Neural cell (in vitro differentiated cells): ENCODE measurements around the gene ZNF536. TPM values are rescaled to one million over a fixed set of nuclear protein-coding genes. Genes with fewer than 3 reads are reported as not detected.

Experiments used
- H2AFZ ChIP-seq: fragments of 200-600, 300-800 bp; sonication (generic), shearing (Covaris generic); 2 replicates; pipeline ENCODE4 v1.6.0; 2014; ENCODE audit warnings: low read depth, mild to moderate bottlenecking, antibody characterized with exemption, low read length, moderate library complexity
- H3F3A ChIP-seq: fragments of 200-600 bp; shearing (Covaris generic); 2 replicates; pipeline ENCODE4 v1.6.1; 2016; ENCODE audit warnings: mild to moderate bottlenecking, moderate library complexity, mixed read lengths, antibody characterized with exemption, low read length; ENCODE audit not compliant: insufficient read depth, poor library complexity, severe bottlenecking
- H3K27ac ChIP-seq: fragments of 200-600, 300-800 bp; sonication (generic), shearing (Covaris generic); 2 replicates; pipeline ENCODE4 v1.5.1; 2014; ENCODE audit warnings: mild to moderate bottlenecking, low read length, moderate library complexity
- H3K27me3 ChIP-seq: fragments of 300-800, 200-600 bp; sonication (generic), shearing (Covaris generic); 2 replicates; pipeline ENCODE4 v1.6.0; 2014; ENCODE audit warnings: mild to moderate bottlenecking, low read depth, low read length, moderate library complexity; ENCODE audit not compliant: insufficient read depth
- H3K36me3 ChIP-seq: fragments of 300-800, 200-600 bp; sonication (generic), shearing (Covaris generic); 2 replicates; pipeline ENCODE4 v1.5.1; 2014; ENCODE audit warnings: mild to moderate bottlenecking, antibody characterized with exemption, low read length, moderate library complexity; ENCODE audit not compliant: insufficient read depth
- H3K4me2 ChIP-seq: fragments of 300-800, 200-600 bp; sonication (generic), shearing (Covaris generic); 2 replicates; pipeline ENCODE4 v1.6.0; 2014; ENCODE audit warnings: mild to moderate bottlenecking, low read length
- H3K4me3 ChIP-seq: fragments of 300-800, 200-600 bp; sonication (generic), shearing (Covaris generic); 2 replicates; pipeline ENCODE4 v1.5.1; 2014; ENCODE audit warnings: mild to moderate bottlenecking, low read length, moderate library complexity
- H3K79me2 ChIP-seq: fragments of 200-600 bp; shearing (Covaris generic); replicated peaks from 2 replicates; pipeline ENCODE4 v1.6.0; 2014; ENCODE audit warnings: mild to moderate bottlenecking, low read length, moderate library complexity; ENCODE audit not compliant: insufficient read depth
- H3K9ac ChIP-seq: fragments of 300-800, 200-600 bp; sonication (generic), shearing (Covaris generic); 2 replicates; pipeline ENCODE4 v1.6.1; 2016; ENCODE audit warnings: mild to moderate bottlenecking, low read length, mixed read lengths
- H3K9me2 ChIP-seq: fragments of 200-600 bp; shearing (Covaris generic); 2 replicates; pipeline ENCODE4 v1.6.1; 2016; ENCODE audit warnings: mild to moderate bottlenecking, low read length, mixed read lengths; ENCODE audit not compliant: insufficient read depth
- H3K9me3 ChIP-seq: fragments of 200-600, 300-800 bp; sonication (generic), shearing (Covaris generic); 2 replicates; pipeline ENCODE4 v1.6.1; 2016; ENCODE audit warnings: mild to moderate bottlenecking, mixed run types, low read length, moderate library complexity, mixed read lengths
- H4K20me1 ChIP-seq: fragments of 200-600 bp; shearing (Covaris generic); 2 replicates; pipeline ENCODE4 v1.6.1; 2016; ENCODE audit warnings: mild to moderate bottlenecking, mixed run types; ENCODE audit not compliant: insufficient read depth
- EP300 ChIP-seq: fragments of 450-650 bp; conservative IDR thresholded peaks from 2 replicates; pipeline ENCODE4 v1.6.1; 2014; ENCODE audit warnings: antibody characterized with exemption, mild to moderate bottlenecking, moderate library complexity; ENCODE audit not compliant: poor library complexity, severe bottlenecking
- EZH2 ChIP-seq: fragments of 200-600, 300-800 bp; shearing (Covaris generic), sonication (generic); IDR thresholded peaks from 2 replicates; pipeline ENCODE4 v1.6.1; 2014; ENCODE audit warnings: antibody characterized with exemption, low read length, borderline replicate concordance, mild to moderate bottlenecking; ENCODE audit not compliant: insufficient read depth, poor library complexity, severe bottlenecking
- MXI1 ChIP-seq: fragments of 450-650 bp; conservative IDR thresholded peaks from 2 replicates; pipeline ENCODE4 v1.6.1; 2014; ENCODE audit warnings: antibody characterized with exemption, mild to moderate bottlenecking; ENCODE audit not compliant: poor library complexity, severe bottlenecking
- POLR2AphosphoS5 ChIP-seq: IDR thresholded peaks from 2 replicates; pipeline ENCODE4 v1.6.1; 2012
- RAD21 ChIP-seq: fragments of 450-650 bp; conservative IDR thresholded peaks from 2 replicates; pipeline ENCODE4 v1.6.1; 2014; ENCODE audit warnings: antibody characterized with exemption, mild to moderate bottlenecking, moderate library complexity
- SMC3 ChIP-seq: fragments of 450-650 bp; conservative IDR thresholded peaks from 2 replicates; pipeline ENCODE4 v1.6.1; 2014; ENCODE audit warnings: antibody characterized with exemption, mild to moderate bottlenecking, moderate library complexity; ENCODE audit not compliant: poor library complexity
- TAF1 ChIP-seq: IDR thresholded peaks from 2 replicates; pipeline ENCODE4 v1.6.1; 2012; ENCODE audit warnings: low read depth
- polyA plus RNA-seq: library from polyadenylated mRNA; depleted of rRNA; stranded (reverse); fragments of >200 nt; gene quantifications from 2 replicates; pipeline ENCODE4 v1.2.3, GENCODE V29; 2014
- TF ChIP-seq, protein P1 (sequence below): fragments of 450-650 bp; IDR thresholded peaks from 2 replicates; pipeline ENCODE4 v1.5.1; 2014; ENCODE audit warnings: antibody characterized with exemption, mild to moderate bottlenecking, moderate library complexity; ENCODE audit not compliant: poor library complexity, severe bottlenecking
- TF ChIP-seq, protein P2 (sequence below): IDR thresholded peaks from 2 replicates; pipeline ENCODE4 v1.6.1; 2012; ENCODE audit warnings: borderline replicate concordance

Gene ZNF536
- polyA plus RNA-seq, 1 donor from 2014 or later, result 13.9 TPM

DNA sequence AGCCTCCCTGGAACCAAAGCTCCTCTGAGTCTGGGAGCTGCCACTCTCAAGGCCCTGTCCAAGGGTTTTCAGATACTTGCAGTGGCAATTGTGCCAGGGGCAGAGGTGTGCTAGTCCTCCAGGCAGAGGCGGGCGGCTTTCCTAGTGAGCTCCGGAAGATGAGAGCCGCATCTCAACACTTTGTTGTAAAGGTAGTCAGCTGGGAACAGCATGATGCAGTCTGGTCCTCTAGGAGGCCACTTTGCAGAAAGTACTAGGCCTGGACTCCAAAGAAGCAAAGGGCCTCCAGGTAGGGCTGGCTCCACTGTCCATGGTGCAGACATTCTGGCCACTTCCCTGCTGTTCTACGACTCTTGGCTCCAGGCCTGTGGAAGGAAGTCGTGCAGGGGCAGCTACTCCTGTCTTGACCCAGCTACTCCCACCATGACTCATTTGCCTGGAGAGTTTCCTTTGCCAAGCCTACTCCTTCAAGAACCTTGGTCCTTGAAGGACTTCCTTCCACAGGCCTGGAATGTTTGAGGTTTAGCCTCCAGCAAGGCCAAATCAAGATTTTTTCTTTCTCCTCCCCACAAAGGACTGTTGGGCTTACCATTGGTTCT, 9.9 kb upstream of the ZNF536 start:
- Histone ChIP-seq H3F3A (no peaks in the 10 kb centered on the region), H3K4me2 (no peak overlapping the region), H3K9me2 (no peaks in the 10 kb centered on the region), H3K36me3 (no peaks in the 10 kb centered on the region), H3K9me3 (no peaks in the 10 kb centered on the region), H3K79me2 (no peaks in the 10 kb centered on the region), H4K20me1 (no peaks in the 10 kb centered on the region), H3K9ac (no peak overlapping the region), H3K4me3 (no peak overlapping the region), H3K27me3 (no peaks in the 10 kb centered on the region), H2AFZ (no peak overlapping the region), H3K27ac (no peak overlapping the region)
- TF ChIP-seq SMC3 (no peak), EP300 (no peak), RAD21 (no peak), MXI1 (no peak), EZH2 (no peak), TAF1 (no peak), POLR2AphosphoS5 (no peak)
- TF ChIP-seq, protein P1, sequence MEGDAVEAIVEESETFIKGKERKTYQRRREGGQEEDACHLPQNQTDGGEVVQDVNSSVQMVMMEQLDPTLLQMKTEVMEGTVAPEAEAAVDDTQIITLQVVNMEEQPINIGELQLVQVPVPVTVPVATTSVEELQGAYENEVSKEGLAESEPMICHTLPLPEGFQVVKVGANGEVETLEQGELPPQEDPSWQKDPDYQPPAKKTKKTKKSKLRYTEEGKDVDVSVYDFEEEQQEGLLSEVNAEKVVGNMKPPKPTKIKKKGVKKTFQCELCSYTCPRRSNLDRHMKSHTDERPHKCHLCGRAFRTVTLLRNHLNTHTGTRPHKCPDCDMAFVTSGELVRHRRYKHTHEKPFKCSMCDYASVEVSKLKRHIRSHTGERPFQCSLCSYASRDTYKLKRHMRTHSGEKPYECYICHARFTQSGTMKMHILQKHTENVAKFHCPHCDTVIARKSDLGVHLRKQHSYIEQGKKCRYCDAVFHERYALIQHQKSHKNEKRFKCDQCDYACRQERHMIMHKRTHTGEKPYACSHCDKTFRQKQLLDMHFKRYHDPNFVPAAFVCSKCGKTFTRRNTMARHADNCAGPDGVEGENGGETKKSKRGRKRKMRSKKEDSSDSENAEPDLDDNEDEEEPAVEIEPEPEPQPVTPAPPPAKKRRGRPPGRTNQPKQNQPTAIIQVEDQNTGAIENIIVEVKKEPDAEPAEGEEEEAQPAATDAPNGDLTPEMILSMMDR, result no peak
- TF ChIP-seq, protein P2, sequence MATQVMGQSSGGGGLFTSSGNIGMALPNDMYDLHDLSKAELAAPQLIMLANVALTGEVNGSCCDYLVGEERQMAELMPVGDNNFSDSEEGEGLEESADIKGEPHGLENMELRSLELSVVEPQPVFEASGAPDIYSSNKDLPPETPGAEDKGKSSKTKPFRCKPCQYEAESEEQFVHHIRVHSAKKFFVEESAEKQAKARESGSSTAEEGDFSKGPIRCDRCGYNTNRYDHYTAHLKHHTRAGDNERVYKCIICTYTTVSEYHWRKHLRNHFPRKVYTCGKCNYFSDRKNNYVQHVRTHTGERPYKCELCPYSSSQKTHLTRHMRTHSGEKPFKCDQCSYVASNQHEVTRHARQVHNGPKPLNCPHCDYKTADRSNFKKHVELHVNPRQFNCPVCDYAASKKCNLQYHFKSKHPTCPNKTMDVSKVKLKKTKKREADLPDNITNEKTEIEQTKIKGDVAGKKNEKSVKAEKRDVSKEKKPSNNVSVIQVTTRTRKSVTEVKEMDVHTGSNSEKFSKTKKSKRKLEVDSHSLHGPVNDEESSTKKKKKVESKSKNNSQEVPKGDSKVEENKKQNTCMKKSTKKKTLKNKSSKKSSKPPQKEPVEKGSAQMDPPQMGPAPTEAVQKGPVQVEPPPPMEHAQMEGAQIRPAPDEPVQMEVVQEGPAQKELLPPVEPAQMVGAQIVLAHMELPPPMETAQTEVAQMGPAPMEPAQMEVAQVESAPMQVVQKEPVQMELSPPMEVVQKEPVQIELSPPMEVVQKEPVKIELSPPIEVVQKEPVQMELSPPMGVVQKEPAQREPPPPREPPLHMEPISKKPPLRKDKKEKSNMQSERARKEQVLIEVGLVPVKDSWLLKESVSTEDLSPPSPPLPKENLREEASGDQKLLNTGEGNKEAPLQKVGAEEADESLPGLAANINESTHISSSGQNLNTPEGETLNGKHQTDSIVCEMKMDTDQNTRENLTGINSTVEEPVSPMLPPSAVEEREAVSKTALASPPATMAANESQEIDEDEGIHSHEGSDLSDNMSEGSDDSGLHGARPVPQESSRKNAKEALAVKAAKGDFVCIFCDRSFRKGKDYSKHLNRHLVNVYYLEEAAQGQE, result no peak

DNA sequence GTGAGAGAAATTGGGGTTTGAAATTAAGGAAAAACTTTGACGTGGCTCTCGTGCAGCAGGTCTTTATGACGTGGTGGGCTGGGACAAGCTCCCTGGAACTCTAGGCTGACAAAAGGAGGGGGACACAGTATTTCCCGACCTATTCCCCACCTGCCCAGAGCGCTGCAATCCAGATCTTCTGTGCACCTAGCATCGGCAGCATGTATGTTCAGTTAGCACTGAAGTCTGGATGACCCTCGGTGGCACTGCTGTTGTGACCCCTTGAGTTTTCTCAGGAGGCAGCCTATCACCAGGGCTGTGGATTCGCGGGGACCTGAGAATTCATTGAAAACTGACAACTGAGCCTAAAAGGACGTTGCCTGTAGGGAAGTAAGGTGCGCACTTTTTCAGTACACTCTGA, 9.1 kb upstream of the ZNF536 start:
- Histone ChIP-seq H3K4me3 (no peak overlapping the region), H3K9ac (no peak overlapping the region), H3K36me3 (no peaks in the 10 kb centered on the region), H2AFZ (no peak overlapping the region), H3K9me3 (no peaks in the 10 kb centered on the region), H3K4me2 (no peak overlapping the region), H4K20me1 (no peaks in the 10 kb centered on the region), H3K27me3 (no peaks in the 10 kb centered on the region), H3K79me2 (no peaks in the 10 kb centered on the region), H3K9me2 (no peaks in the 10 kb centered on the region), H3K27ac (no peak overlapping the region), H3F3A (no peaks in the 10 kb centered on the region)
- TF ChIP-seq, protein P2, result no peak
- no peak for TF ChIP-seq SMC3
- TF ChIP-seq EZH2, result no peak
- no peak for TF ChIP-seq MXI1
- TF ChIP-seq RAD21, result no peak
- no peak for TF ChIP-seq TAF1
- TF ChIP-seq, protein P1, result no peak
- no peak for TF ChIP-seq POLR2AphosphoS5
- no peak for TF ChIP-seq EP300
